HG03571 (cell line): ENCODE measurements around the gene SCFD2.
"Not testable (repeated sequence)": the region's sequence is repeated elsewhere in the genome, so short reads cannot be mapped to it uniquely, and the experiment has no call there.

Source experiments
- ATAC-seq: cut with Tn5 transposase; IDR thresholded peaks from one replicate; pipeline ENCODE4 v1.9.1; 2021; ENCODE audit not compliant: unreplicated experiment

SCFD2 gene

DNA sequence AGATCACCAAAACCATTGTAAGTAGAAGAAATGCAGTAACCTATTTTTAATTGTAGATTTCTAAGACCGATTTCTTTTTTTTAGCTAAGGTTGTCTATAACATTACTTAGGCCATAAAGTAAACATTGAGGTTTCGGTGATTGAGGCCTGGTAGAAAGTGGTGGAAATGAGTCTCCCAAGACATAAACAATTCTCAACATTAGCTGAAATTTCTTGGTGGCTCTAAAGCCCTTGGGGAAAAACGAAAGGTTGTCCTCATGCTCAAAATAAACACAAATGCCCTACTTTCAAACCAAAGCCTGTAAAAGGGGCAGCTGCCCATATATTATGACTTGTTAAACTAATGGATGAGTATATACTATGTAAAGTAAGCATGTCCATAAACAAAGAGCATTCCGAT, 98.8 kb downstream of the SCFD2 start:
- no peak for ATAC-seq

DNA sequence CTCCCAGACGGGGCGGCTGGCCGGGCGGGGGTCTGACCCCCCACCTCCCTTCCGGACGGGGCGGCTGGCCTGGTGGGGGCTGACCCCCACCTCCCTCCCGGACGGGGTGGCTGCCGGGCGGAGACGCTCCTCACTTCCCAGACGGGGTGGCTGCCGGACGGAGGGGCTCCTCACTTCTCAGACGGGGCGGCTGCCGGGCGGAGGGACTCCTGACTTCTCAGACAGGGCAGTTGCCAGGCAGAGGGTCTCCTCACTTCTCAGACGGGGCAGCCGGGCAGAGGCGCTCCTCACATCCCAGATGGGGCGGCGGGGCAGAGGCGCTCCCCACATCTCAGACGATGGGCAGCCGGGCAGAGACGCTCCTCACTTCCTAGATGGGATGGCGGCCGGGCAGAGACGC, 109.9 kb downstream of the SCFD2 start:
- not testable (repeated sequence) for ATAC-seq

DNA sequence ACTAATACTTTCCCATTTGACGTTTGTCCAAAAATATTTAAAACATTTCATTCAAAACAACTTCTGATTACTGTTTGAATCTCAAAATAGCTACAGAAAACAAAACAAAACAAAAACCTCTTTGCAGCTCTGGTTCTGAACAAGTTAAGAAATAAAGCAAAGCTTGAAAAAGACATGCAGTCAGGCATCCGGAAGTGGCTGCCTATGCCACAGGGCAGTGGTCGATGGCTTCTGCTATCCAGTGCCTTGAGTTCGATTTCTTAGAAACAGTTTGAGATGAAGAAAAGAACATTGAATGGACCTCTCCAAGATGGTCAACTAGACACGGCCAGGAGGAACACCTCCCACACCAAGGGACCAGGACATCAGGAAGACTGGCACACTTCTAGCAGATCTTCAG, 125.3 kb downstream of the SCFD2 start:
- no peak for ATAC-seq

DNA sequence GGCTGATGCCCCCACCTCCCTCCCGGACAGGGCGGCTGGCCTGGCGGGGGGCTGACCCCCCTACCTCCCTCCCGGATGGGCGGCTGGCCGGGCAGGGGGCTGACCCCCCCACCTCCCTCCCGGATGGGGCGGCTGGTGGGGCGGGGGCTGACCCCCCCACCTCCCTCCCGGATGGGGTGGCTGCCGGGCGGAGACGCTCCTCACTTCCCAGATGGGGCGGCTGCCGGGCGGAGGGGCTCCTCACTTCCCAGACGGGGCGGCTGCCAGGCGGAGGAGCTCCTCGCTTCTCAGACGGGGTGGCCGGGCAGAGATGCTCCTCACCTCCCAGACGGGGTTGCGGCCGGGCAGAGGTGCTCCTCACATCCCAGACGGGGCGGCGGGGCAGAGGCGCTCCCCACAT, 127.5 kb downstream of the SCFD2 start:
- not testable (repeated sequence) for ATAC-seq

DNA sequence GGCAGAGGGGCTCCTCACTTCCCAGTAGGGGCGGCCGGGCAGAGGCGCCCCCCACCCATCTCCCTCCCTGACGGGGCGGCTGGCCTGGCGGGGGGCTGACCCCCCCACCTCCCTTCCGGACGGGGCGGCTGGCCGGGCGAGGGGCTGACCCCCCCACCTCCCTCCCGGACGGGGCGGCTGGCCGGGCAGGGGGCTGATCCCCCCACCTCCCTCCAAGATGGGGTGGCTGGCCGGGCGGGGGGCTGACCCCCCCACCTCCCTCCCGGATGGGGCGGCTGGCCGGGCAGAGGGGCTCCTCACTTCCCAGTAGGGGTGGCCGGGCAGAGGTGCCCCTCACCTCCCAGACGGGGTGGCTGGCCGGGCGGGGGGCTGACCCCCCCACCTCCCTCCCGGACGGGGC, 128.1 kb downstream of the SCFD2 start:
- ATAC-seq = not testable (repeated sequence)

- not testable (repeated sequence) for ATAC-seq
Measured at GRCh38 chr4:53236624-53237023, 129.2 kb downstream of the SCFD2 start.

- ATAC-seq = no peak
Measured at GRCh38 chr4:53235547-53235946, 130.3 kb downstream of the SCFD2 start.

DNA sequence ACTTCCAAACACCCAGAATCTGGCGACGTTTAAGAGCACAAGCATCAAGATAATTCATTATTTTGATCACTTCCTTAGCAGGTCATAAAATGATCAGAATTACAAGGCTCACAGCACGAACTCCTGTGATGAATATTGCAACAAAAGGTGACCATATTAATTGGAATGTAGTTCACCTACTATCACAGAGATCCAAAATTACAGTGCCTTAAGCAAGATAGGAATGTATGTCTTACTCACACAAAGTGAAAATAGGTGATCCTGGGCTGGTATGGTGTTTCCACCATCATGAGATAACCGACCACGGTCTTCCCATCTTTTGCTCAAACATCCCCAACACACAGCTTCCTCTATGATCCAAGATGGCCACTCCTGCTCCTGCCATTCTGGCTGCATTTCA, 131.2 kb downstream of the SCFD2 start:
- no peak for ATAC-seq

GRCh38 chr4:53234111-53234510, 131.8 kb downstream of the SCFD2 start:
- ATAC-seq = no peak

- no peak for ATAC-seq
Measured at GRCh38 chr4:53233114-53233795, 132.6 kb downstream of the SCFD2 start.

- no peak for ATAC-seq
Measured at GRCh38 chr4:53232371-53232770, 133.5 kb downstream of the SCFD2 start.

DNA sequence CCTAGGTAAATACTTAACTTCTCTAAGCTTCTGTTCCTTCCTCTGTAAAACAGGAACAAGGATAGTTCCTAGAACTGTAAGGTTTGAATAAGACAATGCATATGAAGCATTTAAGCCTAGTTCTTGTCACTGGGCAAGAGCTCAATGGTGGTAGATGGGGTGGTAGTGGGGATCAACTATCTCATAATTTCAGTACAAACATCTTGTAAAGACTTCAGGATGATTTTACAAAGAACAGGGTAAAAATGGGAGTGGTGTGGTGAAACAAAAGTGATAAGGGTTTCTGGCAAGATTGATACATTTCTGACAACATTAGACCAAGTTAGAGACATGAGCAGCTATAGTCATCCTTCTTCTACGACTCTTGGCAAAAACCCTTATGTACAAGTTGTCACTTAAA, 137.8 kb downstream of the SCFD2 start:
- ATAC-seq = no peak

GRCh38 chr4:53227451-53227850, 138.4 kb downstream of the SCFD2 start:
- ATAC-seq = no peak

GRCh38 chr4:53221832-53222480, 143.9 kb downstream of the SCFD2 start:
- ATAC-seq = no peak

DNA sequence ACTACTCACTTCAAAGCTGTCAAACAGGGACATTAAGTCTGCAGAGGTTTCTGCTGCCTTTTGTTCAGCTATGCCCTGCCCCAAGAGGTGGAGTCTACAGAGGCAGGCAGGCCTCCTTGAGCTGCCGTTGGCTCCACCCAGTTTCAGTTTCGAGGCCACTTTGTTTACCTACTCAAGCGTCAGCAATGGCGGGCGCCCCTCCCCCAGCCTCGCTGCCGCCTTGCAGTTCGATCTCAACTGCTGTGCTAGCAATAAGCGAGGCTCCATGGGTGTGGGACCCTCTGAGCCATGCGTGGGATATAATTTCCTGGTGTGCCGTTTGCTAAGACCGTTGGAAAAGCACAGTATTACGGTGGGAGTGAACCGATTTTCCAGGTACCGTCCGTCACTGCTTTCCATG, 146.7 kb downstream of the SCFD2 start:
- ATAC-seq = not testable (repeated sequence)

- ATAC-seq = no peak
Measured at GRCh38 chr4:53208753-53209152, 157.1 kb downstream of the SCFD2 start.

GRCh38 chr4:53205970-53206369, 159.9 kb downstream of the SCFD2 start:
- ATAC-seq = no peak

DNA sequence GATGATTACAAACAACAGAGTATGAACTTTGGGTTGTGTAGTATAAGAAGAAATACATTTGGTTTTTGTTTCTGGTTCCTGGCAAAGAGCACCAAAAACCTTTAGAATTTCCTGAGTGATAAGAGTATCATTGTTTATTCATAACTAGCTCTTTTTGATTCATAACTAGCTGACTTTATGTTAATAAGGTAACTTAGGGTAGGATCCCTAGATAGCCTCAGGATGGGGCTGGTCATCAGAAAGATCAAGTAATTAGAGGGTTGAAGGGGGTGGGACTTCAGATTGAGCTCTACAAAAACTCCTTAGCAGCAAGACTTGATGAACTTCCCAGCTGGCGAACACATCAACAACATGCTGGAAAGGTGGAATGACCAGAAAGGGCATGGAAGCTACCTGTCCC, 166.5 kb downstream of the SCFD2 start:
- ATAC-seq = no peak

DNA sequence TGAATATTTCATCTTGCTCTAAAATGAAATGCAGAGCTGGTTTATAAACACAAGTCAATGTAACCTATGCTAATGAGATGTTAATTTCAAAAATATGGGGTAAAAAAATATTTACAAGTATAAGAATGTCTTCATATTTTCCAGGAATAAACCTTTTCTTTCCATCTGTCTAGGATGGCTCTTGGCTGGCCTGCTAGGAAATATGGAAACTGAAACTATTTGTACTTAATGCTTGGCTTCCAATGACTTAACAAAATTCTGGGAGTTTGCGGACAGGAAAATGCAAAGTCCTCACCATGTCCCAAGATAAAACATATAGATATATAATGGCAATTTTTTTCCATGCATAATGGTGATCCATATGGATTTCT, 168.1 kb downstream of the SCFD2 start:
- no peak for ATAC-seq

GRCh38 chr4:53196882-53197771, 168.7 kb downstream of the SCFD2 start:
- no peak for ATAC-seq

DNA sequence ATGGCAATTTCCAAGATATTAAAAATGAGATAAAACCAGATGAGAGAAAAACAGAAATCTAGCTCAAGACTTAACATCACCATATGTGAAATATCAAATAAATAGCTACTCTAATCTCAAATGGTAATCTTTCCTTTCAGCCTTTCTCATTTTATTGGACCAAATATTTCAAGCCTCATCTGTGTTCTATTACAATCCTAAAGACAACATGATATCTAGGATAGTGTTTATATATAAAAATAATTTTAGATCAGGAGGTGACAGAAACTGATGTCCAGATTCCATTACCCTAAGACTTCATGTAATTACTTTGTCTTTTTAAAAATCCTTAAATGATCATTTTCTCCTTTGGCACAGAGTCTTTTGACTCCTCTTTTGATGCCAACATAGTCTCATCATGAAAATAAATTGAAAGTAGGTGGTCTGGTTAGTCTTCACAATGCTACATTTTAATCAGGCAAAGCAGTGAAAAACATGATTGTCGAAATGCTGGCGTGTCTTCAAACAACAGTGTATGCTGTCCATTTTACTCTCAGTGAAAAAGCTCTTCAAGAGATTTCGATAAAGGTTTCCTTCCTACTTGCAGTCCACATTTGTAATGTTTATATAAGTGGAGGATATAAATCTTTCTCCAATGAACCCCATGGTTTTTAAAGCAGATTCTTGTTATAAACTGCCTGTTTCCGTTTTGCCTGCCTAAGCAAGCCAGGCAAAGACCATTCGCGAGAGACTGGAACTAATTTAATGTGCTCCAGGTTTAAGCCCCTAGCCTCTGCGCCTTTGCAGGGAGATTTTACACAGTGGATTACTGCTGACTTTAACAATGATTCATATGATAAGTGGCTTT, 169.8 kb downstream of the SCFD2 start:
- no peak for ATAC-seq
